Measurements from ENCODE around the gene CD244. TPM values are rescaled to one million over a fixed set of nuclear protein-coding genes. Genes with fewer than 3 reads are reported as not detected.
A peak's percentile ranks its signal among the peaks of the same experiment; 100 is the strongest.

The CD244 gene
- total and polyA plus RNA-seq, 10 donors, result 2.1 to 25.7 (median 16.1) TPM

DNA sequence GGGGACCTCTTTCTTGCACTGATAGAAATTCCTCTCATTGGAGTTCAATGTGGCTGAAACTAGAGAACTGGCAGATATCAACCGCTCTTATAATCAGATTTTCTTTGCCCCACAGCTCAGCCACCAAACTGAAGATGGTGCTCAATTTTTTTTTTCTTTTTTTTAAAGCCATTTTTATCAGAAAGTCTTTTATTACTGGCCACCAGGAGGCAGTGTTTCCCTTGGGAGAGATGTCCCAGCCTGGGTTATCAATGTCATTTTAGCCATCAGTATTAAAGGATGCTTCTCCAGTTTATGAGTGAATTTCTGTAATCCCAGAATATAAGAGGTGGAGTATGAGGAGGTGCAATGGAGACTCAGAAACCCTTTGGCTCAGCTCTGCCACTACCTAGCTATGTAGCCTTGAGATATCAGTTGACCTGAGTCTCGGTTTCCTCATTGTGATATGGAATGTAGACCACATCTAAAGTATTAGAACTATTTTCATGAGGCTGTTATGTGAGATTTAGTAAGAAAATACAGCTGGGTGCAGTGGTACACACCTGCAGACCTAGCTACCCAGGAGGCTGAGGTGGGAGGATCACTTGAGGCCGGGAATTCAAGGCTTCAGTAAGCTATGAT lies 27.6 kb downstream of the CD244 start:
- 85 to 94% (median 87%) methylated on average over 3 of the region's 3 CpGs for WGBS, 5 donors
- H3K36me3 ChIP-seq, result peaks cover 0 to 25% (median under 1%) of the 10 kb centered on the region in 6 donors
- TF ChIP-seq CTCF (IDR thresholded peaks at IDR 0.05 in 8 of 11, conservative IDR thresholded peaks at IDR 0.05 in 3 of 11) (peak in 10 of 11 experiments; percentile 25 to 76 (median 55)), POLR2A (IDR thresholded peaks at IDR 0.05) (no peak), POLR2AphosphoS5 (IDR thresholded peaks at IDR 0.05) (no peak)
- H3K27me3 ChIP-seq (replicated peaks in 1 of 7), result no peaks in the 10 kb centered on the region
- H3K27ac ChIP-seq, result no peak overlapping the region
- no peaks in the 10 kb centered on the region for H3K9me3 ChIP-seq
- DNase-seq, result no peak
- intact Hi-C loops (cut with DNase I; ENCODE audit: low total_unique reads), result loop anchor here (5.0 kb wide), 1 partner anchor 117 kb away; the partner anchor contains the start of gene ITLN2
- H3K4me1 ChIP-seq, result peaks cover 24 to 57% (median 35%) of the 10 kb centered on the region in 6 donors
- no peak overlapping the region for H3K4me3 ChIP-seq

DNA sequence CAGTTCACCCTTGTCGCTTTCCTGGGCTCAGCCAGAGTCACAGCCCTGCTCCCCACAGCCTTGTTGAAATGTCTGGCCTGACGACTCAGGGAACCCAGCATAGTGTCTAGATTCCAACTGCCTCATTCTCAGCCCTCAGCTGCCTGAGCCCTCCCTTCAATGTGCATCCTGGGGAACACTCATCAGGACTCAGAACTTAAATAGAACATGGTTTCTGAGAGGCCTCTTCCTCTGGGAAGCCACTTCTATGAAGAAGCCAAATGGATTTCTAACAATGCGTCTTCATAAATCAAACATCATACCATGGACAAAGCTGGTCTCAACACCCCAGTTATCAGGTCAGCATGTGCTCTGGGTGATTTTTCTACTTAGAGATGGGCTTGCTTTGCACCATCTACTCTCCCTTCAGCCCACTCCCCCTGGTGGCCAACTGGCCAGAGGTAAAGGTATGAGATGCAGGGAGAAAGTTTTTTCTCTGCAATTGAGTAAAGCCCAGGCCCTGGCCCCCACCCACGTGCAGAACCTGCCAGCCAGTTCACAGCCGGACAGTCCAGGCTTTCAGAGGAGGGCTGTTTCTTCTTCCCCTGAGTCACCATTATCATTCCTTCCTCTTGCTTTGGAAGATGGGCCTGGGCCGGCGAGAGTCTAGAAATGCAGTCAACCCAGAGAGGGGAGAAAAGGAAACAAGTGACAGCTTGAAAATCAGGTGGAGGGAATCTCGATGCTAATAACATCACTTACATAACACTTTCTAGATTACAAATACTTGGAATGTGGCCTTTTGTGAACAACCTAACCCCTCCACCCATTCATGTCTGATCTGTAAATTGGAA lies 32.1 kb downstream of the CD244 start:
- H3K4me1 ChIP-seq, result peaks cover 0 to 12% (median 0%) of the 10 kb centered on the region in 6 donors
- DNase-seq, result peak; percentile 92
- intact Hi-C loops (cut with DNase I; ENCODE audit: low total_unique reads), result loop anchor here (5.0 kb wide), 1 partner anchor 122 kb away; the partner anchor contains the start of gene ITLN2
- H3K36me3 ChIP-seq, result peaks cover 0 to 63% (median 11%) of the 10 kb centered on the region in 6 donors
- WGBS, 5 donors, result 67 to 76% (median 74%) methylated on average over 8 of the region's 8 CpGs
- no peaks in the 10 kb centered on the region for H3K27me3 ChIP-seq (replicated peaks in 1 of 7)
- no peak overlapping the region for H3K4me3 ChIP-seq
- H3K27ac ChIP-seq, result peak overlapping the region in 1 of 8 donors; percentile 21
- peak; percentile 25 to 76 (median 69) for TF ChIP-seq CTCF (IDR thresholded peaks at IDR 0.05 in 8 of 11, conservative IDR thresholded peaks at IDR 0.05 in 3 of 11)
- peak in 1 of 3 donors; percentile 47 for TF ChIP-seq POLR2AphosphoS5 (IDR thresholded peaks at IDR 0.05)
- no peak for TF ChIP-seq POLR2A (IDR thresholded peaks at IDR 0.05)
- no peaks in the 10 kb centered on the region for H3K9me3 ChIP-seq

- no peak for DNase-seq
- Histone ChIP-seq H3K36me3 (peaks cover 0 to 71% (median 11%) of the 10 kb centered on the region in 6 donors), H3K4me1 (peaks cover 0 to 4% (median 0%) of the 10 kb centered on the region in 6 donors), H3K27me3 (replicated peaks in 1 of 7) (no peaks in the 10 kb centered on the region), H3K27ac (peak overlapping the region in 1 of 8 donors; percentile 21), H3K9me3 (no peaks in the 10 kb centered on the region), H3K4me3 (no peak overlapping the region)
- WGBS, 5 donors, result 68 to 94% (median 79%) methylated on average over 1 of the region's 1 CpG
- intact Hi-C loops (cut with DNase I; ENCODE audit: low total_unique reads), result loop anchor here (5.0 to 10.0 kb wide), 2 partner anchors 105 to 123 kb away; partner anchors contain the start of gene ITLN2
- TF ChIP-seq POLR2A (IDR thresholded peaks at IDR 0.05) (no peak), POLR2AphosphoS5 (IDR thresholded peaks at IDR 0.05) (no peak), CTCF (IDR thresholded peaks at IDR 0.05 in 8 of 11, conservative IDR thresholded peaks at IDR 0.05 in 3 of 11) (no peak)
These were observed 32.9 kb downstream of the CD244 start for GRCh38 chr1:160829766-160830165.
